ENCODE results near the gene CENPM.
A peak's percentile ranks its signal among the peaks of the same experiment; 100 is the strongest.
"Not testable (repeated sequence)": the region's sequence is repeated elsewhere in the genome, so short reads cannot be mapped to it uniquely, and the experiment has no call there.

CENPM gene

GRCh38 chr22:41966225-41966606 is 19.3 kb upstream of the CENPM start:
- no peak for FAIRE-seq

GRCh38 chr22:41964112-41964491 is 17.1 kb upstream of the CENPM start:
- no peak for FAIRE-seq

- no peak for FAIRE-seq
These were observed 16.6 kb upstream of the CENPM start for GRCh38 chr22:41963453-41964111.

- no peak for FAIRE-seq
These were observed 11.1 kb upstream of the CENPM start for GRCh38 chr22:41957941-41958556.

- no peak for FAIRE-seq
These were observed 5.8 kb upstream of the CENPM start for GRCh38 chr22:41952713-41953112.

- no peak for FAIRE-seq
These were observed 5.0 kb upstream of the CENPM start, which contains the start of gene SMIM45 for GRCh38 chr22:41951898-41952474. SMIM45 (plus strand) TSS chr22:41952150.

- no peak for FAIRE-seq
These were observed 2.5 kb upstream of the CENPM start for GRCh38 chr22:41949297-41949965.

GRCh38 chr22:41948928-41949296 is 2.0 kb upstream of the CENPM start:
- not testable (repeated sequence) for FAIRE-seq

GRCh38 chr22:41948142-41948541 is 1.2 kb upstream of the CENPM start:
- FAIRE-seq, result no peak

GRCh38 chr22:41947424-41948080 is 600 bp upstream of the CENPM start:
- FAIRE-seq, result no peak

- FAIRE-seq, result no peak
These were observed 3.2 kb downstream of the CENPM start for GRCh38 chr22:41943661-41944209.

- no peak for FAIRE-seq
These were observed 5.9 kb downstream of the CENPM start for GRCh38 chr22:41940832-41941765.

GRCh38 chr22:41939981-41940831 is 6.7 kb downstream of the CENPM start:
- peak; percentile 61 for FAIRE-seq

- FAIRE-seq, result no peak
These were observed 10.1 kb downstream of the CENPM start for GRCh38 chr22:41936894-41937169.

GRCh38 chr22:41935509-41935908 is 11.4 kb downstream of the CENPM start:
- FAIRE-seq, result no peak

GRCh38 chr22:41935015-41935351 is 12.0 kb downstream of the CENPM start:
- FAIRE-seq, result no peak

GRCh38 chr22:41934284-41935014 is 12.5 kb downstream of the CENPM start:
- FAIRE-seq, result no peak

- no peak for FAIRE-seq
These were observed 13.4 kb downstream of the CENPM start for GRCh38 chr22:41933411-41934177.

GRCh38 chr22:41932353-41932752 is 14.6 kb downstream of the CENPM start:
- FAIRE-seq, result no peak
